ENCODE measurements around the gene DIPK1A. TPM values are rescaled to one million over a fixed set of nuclear protein-coding genes. Genes with fewer than 3 reads are reported as not detected.

The DIPK1A gene
- total RNA-seq, 1 donor, result 29.0 TPM

DNA sequence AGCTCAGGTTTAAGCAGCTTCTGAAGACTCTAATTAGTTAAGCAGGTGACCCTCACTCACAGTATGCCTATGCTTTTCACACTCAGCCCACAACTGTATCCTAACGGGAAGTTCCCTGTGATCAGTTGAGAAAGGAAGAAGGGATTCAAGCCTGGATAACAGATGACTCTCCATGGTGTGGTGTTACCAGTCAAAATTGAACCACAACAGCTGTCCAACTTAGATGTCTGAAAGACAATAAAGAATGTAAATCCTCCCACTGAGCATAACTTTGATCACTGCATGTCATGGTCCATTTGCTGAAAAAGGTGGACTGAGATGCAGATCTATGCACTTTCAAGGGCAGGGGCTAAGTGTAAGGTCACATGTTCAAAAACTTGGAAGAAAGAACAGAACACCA, 32.3 kb upstream of the DIPK1A start:
- Histone ChIP-seq H3K27me3 (ENCODE audit: insufficient read depth, low read length) (peaks cover 7% of the 10 kb centered on the region), H3K27ac (ENCODE audit: low read depth, low read length) (no peak overlapping the region), H3K79me2 (ENCODE audit: insufficient read depth, low read length) (no peaks in the 10 kb centered on the region), H3K9me3 (ENCODE audit: low read depth, low read length) (no peaks in the 10 kb centered on the region), H3K4me2 (ENCODE audit: insufficient read depth, low read length) (no peak overlapping the region), H2AFZ (ENCODE audit: low read length) (no peak overlapping the region), H3K4me1 (ENCODE audit: insufficient read depth, low read length) (no peaks in the 10 kb centered on the region), H3K36me3 (ENCODE audit: insufficient read depth, low read length) (no peaks in the 10 kb centered on the region), H3K4me3 (ENCODE audit: insufficient read depth, low read length) (no peak overlapping the region), H4K20me1 (ENCODE audit: insufficient read depth, low read length) (no peaks in the 10 kb centered on the region)
- DNase-seq (ENCODE audit: insufficient read length, low spot score, missing footprints), result no peak
- TF ChIP-seq, protein P1, sequence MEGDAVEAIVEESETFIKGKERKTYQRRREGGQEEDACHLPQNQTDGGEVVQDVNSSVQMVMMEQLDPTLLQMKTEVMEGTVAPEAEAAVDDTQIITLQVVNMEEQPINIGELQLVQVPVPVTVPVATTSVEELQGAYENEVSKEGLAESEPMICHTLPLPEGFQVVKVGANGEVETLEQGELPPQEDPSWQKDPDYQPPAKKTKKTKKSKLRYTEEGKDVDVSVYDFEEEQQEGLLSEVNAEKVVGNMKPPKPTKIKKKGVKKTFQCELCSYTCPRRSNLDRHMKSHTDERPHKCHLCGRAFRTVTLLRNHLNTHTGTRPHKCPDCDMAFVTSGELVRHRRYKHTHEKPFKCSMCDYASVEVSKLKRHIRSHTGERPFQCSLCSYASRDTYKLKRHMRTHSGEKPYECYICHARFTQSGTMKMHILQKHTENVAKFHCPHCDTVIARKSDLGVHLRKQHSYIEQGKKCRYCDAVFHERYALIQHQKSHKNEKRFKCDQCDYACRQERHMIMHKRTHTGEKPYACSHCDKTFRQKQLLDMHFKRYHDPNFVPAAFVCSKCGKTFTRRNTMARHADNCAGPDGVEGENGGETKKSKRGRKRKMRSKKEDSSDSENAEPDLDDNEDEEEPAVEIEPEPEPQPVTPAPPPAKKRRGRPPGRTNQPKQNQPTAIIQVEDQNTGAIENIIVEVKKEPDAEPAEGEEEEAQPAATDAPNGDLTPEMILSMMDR (IDR thresholded peaks at IDR 0.05; ENCODE audit: extremely low read depth, low read depth, low read length), result no peak

DNA sequence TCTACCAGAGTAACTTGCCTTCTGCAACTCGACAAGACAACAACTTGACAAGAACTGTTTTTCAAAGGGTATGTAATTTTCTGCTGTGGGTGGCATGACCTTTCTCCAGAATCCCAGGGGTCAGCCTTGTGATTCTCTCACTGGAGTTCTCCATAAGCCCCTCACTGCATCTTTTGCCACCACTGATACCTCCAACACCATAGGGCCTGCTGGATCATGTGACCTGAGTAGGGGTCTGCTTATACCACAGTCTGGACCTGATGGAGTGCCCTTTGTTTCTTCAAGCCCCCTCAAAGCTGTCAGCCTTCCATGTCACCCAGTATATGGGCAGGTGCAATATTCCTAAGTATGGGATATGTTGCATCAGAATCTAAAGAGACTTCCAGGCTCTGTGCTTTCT, 31.6 kb upstream of the DIPK1A start:
- Histone ChIP-seq H3K36me3 (ENCODE audit: insufficient read depth, low read length) (no peaks in the 10 kb centered on the region), H3K79me2 (ENCODE audit: insufficient read depth, low read length) (no peaks in the 10 kb centered on the region), H3K4me1 (ENCODE audit: insufficient read depth, low read length) (no peaks in the 10 kb centered on the region), H3K4me3 (ENCODE audit: insufficient read depth, low read length) (no peak overlapping the region), H3K9me3 (ENCODE audit: low read depth, low read length) (no peaks in the 10 kb centered on the region), H4K20me1 (ENCODE audit: insufficient read depth, low read length) (no peaks in the 10 kb centered on the region), H3K4me2 (ENCODE audit: insufficient read depth, low read length) (no peak overlapping the region), H2AFZ (ENCODE audit: low read length) (no peak overlapping the region), H3K27ac (ENCODE audit: low read depth, low read length) (no peak overlapping the region), H3K27me3 (ENCODE audit: insufficient read depth, low read length) (peaks cover 7% of the 10 kb centered on the region)
- DNase-seq (ENCODE audit: insufficient read length, low spot score, missing footprints), result no peak
- TF ChIP-seq, protein P1 (IDR thresholded peaks at IDR 0.05; ENCODE audit: extremely low read depth, low read depth, low read length), result no peak

DNA sequence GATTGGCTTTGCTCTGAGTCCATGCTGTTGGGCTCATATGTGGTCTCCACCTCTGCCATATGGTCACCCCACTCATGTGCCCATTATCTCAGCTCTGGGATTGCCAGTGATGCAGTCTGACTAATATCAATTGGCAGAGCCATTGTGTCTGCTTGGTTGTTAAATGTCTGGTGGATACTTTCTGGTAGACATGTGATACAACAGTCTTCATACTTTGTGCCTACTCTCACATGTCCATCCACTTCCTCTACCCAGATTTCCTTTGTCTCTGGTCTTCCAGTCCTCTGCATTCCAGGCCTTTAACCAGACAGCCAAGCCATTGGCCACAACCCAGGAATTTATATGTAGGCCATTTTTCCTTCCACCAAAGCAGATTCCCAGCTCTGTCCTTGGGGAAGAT, 30.8 kb upstream of the DIPK1A start:
- Histone ChIP-seq H3K4me2 (ENCODE audit: insufficient read depth, low read length) (no peak overlapping the region), H3K4me3 (ENCODE audit: insufficient read depth, low read length) (no peak overlapping the region), H3K36me3 (ENCODE audit: insufficient read depth, low read length) (no peaks in the 10 kb centered on the region), H3K27ac (ENCODE audit: low read depth, low read length) (no peak overlapping the region), H3K27me3 (ENCODE audit: insufficient read depth, low read length) (peaks cover 7% of the 10 kb centered on the region), H3K79me2 (ENCODE audit: insufficient read depth, low read length) (no peaks in the 10 kb centered on the region), H3K4me1 (ENCODE audit: insufficient read depth, low read length) (no peaks in the 10 kb centered on the region), H3K9me3 (ENCODE audit: low read depth, low read length) (no peaks in the 10 kb centered on the region), H2AFZ (ENCODE audit: low read length) (no peak overlapping the region), H4K20me1 (ENCODE audit: insufficient read depth, low read length) (no peaks in the 10 kb centered on the region)
- TF ChIP-seq, protein P1 (IDR thresholded peaks at IDR 0.05; ENCODE audit: extremely low read depth, low read depth, low read length), result no peak
- no peak for DNase-seq (ENCODE audit: insufficient read length, low spot score, missing footprints)

DNA sequence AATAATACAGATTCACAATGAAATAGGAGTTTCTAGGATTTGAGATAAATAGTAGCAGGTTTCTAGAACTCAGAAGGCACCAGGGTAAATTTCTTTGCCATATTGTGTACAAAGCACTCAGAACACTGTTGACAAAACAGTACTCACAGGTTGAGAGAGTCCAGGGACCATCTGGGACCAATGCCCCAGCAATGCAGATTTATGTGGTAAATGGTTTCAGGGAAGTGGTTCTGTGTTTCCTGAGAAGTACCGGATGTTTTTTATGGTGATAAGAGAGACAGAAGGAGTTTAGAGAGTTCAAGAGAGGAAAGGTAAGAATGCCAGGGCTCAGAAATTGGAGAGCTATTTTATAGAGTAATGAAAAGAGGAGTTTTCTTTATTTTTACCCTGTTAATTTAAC, 29.6 kb upstream of the DIPK1A start:
- TF ChIP-seq, protein P1 (IDR thresholded peaks at IDR 0.05; ENCODE audit: extremely low read depth, low read depth, low read length), result no peak
- H3K27ac ChIP-seq (ENCODE audit: low read depth, low read length), result no peak overlapping the region
- H3K36me3 ChIP-seq (ENCODE audit: insufficient read depth, low read length), result no peaks in the 10 kb centered on the region
- no peaks in the 10 kb centered on the region for H3K4me1 ChIP-seq (ENCODE audit: insufficient read depth, low read length)
- H4K20me1 ChIP-seq (ENCODE audit: insufficient read depth, low read length), result no peaks in the 10 kb centered on the region
- H3K4me3 ChIP-seq (ENCODE audit: insufficient read depth, low read length), result no peak overlapping the region
- H3K4me2 ChIP-seq (ENCODE audit: insufficient read depth, low read length), result no peak overlapping the region
- H3K9me3 ChIP-seq (ENCODE audit: low read depth, low read length), result no peaks in the 10 kb centered on the region
- no peaks in the 10 kb centered on the region for H3K79me2 ChIP-seq (ENCODE audit: insufficient read depth, low read length)
- no peak overlapping the region for H2AFZ ChIP-seq (ENCODE audit: low read length)
- no peak for DNase-seq (ENCODE audit: insufficient read length, low spot score, missing footprints)
- H3K27me3 ChIP-seq (ENCODE audit: insufficient read depth, low read length), result no peaks in the 10 kb centered on the region
